ENCODE measurements around the gene SSTR4.

SSTR4 gene

DNA sequence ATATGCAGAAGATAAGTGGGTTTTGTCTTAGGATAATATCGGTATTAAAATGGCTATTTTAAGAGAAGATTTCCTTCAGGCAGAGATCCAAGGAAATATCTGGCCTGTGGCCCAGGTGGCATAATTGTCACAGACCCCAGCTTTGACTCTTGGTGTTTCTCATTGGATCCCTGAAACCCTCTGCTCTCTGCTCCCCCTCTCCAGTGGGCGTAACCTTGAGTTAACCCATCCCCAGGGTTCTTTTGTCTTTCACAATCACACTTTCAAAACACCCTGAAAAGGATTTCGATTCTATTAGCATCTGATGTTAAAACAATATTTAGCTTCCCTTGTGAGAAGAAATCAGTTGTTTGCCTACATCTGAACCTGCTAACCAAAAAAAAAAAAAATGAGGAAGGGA, 7.2 kb downstream of the SSTR4 start:
- no peak for DNase-seq (ENCODE audit: low read depth in 3 of 3)

DNA sequence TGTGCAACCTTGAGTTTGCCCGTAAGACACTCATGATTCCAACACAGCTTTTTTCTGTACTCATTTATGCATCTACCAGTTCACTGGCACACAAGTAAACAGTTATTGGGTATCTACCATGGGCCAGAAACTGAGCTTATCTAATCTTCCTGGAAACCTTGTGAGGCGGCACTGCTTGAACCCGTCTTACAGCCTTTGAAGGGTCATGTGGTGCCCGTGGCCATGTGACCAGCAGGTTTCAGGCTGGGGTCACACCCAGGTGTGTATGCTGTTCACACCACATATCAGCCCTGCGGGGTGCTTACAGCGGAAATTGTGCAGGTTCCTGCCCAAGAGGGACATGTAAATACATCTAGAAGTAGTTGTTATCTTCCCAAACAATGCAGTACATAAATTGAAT, 8.3 kb downstream of the SSTR4 start:
- DNase-seq (ENCODE audit: low read depth in 3 of 3): no peak

DNA sequence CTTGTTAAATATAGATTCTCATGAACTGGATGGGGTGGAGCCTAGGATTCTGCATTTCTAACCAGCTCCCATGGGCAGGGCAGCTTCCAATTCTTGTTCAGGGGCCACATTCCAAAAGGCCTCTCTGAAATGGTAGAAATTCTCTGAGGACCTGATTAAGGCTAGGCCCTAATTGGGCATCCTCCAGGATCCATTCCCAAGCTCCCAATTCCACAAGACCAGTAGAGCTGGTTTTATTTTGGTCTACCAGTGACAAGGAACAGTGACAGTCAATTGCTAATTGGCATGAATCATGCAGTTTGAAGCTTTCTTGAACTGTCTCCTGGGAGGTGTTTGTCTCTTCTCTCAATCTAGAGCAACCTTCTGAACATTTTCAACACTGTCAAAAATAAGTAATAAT, 11.3 kb downstream of the SSTR4 start:
- DNase-seq (ENCODE audit: low read depth in 3 of 3): no peak

DNA sequence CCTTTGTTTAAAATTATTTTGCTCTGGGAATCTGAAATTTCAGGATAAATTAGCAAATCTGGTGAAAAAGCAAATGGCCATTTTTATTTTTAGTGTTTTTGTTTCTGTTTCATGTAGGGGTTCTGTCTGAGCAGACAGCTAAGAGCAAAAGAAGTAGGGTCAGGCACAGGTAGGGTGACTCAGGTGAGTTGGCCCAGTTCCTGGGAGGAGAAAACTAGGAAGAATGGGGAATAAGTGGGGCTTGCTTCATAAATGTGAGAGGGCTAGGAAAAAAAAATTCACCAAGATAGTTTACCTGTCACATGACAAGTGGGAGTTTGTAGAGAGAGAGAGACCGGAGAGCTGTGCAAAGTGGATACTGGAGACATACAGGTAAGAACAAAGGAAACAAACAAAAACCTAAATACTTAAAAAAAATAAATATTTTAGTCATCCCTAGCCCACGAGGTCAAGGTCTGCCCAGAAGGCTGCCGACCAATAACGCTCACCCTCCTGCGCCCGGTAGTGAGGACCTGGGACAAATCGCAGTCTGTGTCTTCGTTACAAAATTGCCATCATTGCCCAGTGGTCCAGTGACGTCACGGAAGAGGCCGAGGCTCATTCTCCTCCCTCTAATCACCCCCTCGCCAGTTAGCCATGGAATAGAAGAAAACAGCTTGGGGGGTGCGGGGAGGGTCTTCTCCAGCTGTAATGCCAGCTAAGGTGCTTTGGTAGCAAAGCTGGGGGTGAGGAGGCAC, 12.1 kb downstream of the SSTR4 start:
- DNase-seq (ENCODE audit: low read depth in 3 of 3): no peak

DNA sequence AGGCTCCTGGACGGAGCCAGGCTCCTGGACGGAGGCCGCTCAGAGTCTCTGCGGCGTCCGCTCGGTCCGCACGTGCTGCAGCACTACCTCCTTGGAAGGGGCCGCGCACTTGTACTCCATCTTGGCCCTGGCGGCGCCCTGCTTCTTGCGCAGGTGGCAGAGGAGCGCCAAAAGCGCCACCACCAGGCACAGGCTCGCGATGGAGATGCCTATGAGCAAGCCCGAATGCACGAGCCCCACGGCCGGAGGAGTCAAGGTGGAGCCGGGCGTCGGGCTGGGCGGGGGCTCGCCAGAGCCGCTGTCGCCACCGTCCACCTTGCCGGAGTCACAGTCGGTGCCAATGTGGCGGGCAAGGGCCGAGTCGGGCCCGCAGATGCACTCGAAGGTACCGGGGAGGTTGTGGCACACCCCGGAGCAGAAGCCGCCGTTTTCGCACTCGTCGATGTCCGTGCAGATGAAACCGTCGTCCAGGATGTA, 12.7 kb downstream of the SSTR4 start:
- no peak for DNase-seq (ENCODE audit: low read depth in 3 of 3)

DNA sequence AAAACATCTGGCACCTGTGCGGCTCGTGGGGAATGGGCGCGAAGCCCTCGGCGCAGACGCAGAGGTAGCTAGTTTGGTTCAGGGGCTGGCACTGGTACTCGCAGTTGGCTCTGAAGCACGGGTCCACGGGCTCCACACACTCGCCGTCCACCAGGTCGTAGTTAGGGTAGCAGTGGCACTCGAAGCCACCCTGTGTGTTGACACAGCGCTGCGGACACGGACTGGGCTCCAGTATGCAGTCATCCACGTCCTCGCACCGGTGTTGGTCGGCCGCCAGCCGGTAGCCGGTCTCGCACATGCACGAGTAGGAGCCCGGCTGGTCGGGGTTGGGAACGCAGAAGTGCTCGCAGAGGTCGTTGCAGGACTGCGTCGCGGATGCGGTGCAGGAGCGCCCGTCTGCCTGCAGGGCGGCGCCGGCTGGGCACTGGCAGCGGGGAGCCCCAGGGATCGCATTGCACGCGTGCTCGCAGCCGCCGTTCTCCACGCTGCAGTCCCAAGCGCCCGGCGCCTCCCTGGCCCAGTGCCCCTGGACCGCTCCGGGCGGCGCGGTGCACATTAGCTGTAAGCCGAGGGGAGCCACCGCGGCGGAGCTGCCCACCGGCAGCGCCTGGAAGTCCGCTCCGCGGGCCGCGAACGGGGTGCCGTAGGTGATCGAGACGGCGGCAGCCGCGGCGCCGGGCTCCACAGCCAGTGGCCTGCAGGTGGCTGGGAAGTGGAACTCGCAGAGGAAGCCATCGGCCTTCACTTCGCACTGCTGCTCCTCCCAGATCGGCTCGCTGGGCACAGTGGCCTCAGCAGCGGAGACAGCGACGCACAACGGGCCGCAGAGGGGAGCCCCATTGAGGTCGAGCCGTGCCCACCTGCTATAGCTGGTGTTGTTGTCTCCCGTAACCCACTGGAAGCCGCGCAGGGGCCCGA, 13.4 kb downstream of the SSTR4 start:
- DNase-seq (ENCODE audit: low read depth in 3 of 3): peak in 1 of 3 donors; percentile 8

DNA sequence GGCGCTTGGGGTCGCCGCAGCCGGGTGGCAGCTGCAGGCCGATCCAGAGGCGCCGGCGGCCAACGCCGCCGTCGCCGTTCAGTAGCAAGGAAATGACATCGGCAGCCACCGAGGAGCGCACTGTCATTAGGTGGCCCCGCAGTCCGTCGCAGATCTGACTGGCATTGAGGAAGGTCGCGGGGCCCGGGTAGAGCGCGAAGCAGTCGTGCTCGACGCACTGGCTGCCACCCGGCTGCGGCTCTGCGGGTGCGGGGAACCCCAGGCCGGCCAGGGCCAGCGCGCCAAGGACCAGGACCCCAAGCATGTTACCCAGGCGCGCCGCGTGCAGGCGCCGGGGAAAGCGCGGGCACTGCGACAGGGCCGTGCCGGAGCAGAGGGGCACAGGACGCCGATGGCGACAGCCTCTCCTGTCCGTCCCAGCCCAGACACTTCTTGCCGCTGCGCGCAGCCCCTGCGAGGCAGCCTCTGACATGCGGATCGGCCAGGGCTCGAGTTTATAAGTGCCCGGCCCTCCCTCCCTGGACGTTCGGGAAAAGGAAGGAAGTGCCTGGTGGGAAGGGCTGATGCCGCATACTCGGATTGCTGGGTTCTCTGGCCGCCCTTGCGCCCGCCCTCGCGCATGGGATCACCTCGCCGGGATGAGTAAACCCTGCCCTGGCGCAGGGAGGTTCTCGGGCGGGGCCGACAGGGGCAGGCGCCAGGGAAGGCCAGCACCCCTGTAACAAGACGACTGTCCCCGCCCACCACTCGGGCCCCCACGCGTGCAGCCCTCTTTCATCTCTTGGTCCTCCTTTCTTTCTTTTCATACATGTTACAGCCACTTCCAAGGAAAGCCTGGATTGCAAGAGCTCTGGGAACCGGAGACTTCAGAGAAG, 14.3 kb downstream of the SSTR4 start, which contains the start of gene THBD:
Gene THBD (minus strand): TSS at position 472 of the 875 bp plus-strand sequence. CDS start 168 bp downstream, at position 304.
- DNase-seq (ENCODE audit: low read depth in 3 of 3): no peak

DNA sequence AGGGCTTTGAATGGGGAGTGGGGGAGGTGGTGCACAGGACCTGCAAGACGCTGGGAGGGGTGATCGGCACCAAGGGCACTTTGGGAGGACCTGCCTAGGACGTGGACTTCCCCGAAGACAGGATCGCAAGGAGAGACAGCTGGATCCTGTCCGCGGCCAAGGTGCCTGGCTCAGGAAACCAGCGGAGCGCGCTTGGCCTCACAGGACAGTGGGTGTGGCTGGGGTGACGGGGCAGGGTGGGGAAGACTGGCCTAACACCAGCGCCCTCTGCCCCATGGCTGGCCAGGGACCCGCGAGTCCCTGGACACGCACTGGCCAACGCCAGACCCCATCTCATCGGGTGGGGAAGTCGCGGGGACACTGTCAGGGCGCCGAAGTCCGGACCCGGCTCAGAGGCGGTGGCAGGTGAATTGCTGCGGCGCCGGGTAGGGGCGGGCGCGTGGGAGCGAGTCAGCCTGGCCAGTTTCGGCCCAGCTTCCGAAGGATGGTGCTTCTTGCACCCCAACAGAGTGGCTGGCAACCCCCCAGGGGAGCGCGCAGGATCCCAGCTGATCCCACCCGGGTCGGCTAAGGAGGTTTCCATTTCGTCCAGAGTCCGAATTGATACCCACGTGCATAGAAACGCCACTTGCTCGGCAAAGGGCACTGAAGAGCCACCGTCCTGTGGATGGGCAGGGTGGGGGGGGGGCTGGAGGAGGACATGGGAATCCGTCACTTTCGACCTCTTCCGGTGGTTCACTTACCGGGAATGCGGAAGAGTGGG, 15.1 kb downstream of the SSTR4 start:
- DNase-seq (ENCODE audit: low read depth in 3 of 3): no peak

DNA sequence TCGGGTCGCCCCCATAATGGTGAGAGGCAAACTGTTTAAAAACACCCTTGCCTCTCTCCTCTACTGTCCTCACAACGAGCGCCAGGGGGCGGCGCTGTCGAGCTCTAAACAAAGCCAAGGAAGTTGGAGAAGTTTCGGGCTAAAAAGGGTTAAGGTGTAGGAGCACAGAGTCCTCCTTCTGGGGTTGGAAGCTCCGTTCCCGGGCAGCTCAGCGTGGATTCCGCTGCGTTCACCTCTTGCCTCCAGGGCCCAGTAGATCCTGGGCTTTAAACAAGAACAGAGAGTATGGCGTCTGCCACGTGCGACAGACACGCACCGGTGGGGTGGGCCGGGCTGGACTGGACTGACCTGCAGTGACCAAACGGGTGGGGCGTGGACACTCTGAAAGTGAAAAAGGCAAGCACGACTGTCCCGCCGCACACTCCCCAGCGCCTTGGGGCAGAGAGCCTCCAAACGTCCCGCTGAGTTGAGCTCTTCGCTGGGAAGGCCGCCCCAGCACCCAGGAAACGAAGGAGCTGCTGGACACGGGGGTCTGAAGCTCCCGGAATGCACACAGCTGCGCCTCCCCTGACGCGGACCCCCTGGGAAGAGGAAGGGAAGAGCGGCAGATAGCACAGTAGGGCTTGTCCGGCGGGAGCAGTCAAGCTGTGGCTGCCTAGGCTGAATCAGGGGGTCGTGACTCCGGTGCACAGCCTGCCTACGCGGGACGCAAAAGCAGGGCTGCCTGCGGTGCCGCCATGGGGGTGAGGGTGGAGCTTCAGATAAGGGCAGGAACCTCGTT, 15.9 kb downstream of the SSTR4 start:
- peak in 2 of 3 donors; percentile 17 to 33 for DNase-seq (ENCODE audit: low read depth in 3 of 3)

DNA sequence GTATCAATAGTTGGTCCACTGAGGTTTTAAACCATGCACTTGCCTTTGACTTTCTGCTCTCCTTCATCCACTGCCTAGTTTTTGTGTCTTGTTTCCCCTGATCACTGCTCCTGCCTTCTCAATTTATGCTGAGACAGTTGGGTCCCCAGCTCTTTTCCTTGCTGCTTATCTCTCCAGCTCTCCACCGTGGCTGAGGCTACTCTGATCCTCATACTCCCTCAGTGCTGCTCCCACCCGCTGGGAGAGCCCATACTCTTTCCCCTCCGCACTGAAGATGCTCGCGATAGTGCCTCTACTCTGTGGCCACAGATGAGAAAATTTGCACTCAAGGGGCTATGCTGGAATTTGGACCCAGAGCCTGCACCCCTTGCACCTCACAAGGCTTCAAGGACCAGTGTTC, 17.8 kb downstream of the SSTR4 start:
- DNase-seq (ENCODE audit: low read depth in 3 of 3): no peak

DNA sequence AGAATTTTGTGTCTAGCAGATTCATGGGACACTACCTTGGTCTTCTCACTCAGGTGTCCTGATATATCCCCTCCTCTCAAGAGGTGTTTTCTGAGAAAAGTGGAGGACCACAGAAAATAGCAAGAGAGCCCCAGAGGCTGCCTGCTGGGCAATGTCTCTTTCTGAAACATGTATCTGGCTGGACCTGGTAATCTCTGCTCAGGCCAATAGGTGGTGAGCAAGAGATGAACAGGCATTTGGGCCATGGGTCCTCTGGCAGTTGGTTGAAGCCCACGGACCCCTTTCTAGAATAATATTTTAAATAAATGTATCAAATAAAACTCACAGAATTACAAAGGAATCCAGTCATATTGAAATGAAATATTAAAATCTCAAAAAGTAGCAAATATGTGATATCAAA, 23.1 kb downstream of the SSTR4 start:
- no peak for DNase-seq (ENCODE audit: low read depth in 3 of 3)

DNA sequence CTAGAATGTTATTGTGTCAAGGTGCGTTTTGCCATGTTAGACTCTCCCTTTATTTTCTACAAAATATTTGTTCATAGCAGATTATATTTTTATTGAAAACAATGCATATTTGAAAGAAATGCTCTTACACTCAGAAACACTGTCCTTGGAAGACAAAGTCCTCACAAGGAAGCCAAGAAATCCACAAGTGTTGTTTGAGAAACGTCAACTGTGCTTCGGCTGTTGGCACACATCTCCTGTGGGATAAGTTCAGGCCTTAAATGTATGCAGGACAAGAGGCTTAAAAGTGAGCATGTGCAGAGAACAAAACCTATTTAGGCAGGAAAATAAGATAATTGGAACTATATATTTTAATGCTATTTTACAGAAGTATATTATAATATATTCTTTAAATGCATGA, 23.9 kb downstream of the SSTR4 start:
- DNase-seq (ENCODE audit: low read depth in 3 of 3): no peak

DNA sequence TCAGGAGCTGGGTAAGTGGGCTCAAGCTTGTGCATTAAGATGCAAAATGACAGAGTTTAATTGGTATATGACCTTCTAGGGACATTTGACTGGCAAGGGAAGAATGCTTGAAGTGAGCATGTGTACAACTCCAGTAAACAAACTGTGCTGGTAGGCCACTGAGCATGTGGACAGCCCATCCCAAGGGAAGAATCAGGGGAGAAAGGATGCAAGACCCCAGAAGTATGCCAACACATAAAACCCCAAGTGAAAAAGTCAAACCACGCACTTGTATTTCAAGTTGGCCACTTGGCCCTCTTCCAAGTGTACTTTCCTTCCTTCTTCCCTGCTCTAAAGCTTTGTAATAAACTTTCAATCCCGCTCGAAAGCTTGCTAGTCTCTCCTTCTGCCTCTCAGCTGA, 24.7 kb downstream of the SSTR4 start:
- no peak for DNase-seq (ENCODE audit: low read depth in 3 of 3)

DNA sequence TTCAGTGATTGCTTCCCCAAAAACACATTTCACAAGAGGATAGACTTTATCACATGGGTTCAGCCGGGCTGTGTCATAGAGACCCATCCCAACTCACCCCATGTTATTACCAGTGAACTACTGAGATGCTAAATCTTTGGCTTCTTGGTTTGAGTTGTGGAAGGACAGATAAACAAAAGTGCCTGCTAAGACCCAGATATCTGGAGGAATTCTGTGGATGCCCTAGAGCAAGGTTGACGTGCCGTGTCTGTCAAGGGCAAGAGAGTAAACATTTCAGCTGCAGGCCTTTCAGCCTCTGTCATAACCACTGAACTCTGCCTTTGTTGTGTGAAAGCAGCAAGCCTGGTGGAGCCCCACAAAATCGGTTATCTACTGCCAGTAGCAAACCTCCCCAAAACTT, 25.5 kb downstream of the SSTR4 start:
- DNase-seq (ENCODE audit: low read depth in 3 of 3): no peak

DNA sequence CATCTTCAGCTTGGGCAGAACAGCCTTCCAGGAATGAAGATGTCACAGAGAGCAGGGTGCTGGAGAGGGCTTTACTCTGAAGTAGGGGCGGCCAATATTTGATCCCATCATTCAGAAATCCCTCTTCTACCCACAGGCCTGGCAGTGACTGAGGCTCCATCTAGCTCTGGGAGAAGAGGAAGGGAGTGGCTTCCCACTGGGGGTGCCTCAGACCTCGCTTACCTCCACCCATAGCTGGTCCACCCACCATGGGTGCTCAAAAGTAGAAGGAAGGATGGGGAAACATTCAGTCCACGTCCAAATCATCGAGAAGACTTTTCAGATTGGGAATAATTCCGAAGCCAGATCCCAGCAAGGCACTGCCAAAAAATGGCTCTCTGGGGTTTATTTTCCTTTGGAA, 26.1 kb downstream of the SSTR4 start:
- no peak for DNase-seq (ENCODE audit: low read depth in 3 of 3)

DNA sequence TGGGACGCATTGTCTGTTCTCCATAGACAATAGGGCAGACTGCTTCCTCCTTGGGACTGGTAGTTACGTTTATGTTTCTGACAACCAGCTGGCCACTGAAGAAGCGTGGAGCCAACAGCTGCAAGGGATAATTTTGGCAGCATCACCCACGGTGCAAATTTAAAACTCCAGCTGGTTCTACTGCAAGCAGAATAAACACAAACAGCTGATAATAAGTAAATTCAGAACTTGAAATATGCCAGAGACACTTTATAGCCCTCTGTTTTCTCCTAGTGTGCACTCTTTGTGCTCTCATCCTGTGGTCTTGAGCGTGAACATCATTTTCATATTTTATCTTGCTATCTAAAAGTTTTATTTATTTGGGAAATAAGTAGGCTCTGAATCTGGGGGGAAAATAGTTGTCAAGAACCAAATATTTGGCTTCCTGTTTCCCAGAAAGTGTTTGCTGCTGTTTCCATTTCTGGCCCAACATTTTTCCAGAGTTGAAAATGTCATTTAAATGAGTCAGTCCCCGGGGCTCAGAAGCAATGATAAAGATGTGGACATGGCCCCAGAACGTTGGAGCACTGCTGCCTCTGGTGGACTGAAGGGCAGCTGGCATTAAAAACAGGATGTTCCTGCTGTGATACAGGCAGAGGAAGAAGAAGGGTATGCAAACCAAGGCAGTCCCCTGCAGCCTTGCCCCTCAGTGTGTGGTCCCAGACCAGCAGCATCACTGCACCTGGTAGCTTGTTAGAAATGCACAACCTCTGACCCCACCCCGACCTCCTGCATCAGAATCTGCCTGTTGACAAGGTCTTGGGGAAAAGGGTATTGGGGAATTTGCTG, 26.8 kb downstream of the SSTR4 start:
- DNase-seq (ENCODE audit: low read depth in 3 of 3): no peak

DNA sequence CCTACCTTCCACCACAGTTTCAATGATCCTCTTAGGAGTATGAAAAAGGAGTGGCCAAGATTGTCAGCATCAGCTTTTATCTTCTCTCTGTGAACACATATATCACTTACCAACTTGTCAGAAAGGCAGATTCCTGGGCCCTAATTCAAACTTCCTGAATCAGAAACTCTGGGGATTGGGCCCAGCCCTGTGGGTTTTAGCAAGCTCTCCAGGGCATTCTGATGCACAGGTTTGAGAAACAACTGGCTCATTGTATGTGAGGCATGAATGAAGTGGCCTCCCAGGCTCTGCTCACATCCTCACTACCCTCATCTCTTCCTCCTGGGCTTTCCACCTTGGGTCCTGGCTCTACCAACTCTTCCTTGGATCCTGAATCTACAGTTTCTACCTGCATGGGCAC, 27.5 kb downstream of the SSTR4 start:
- DNase-seq (ENCODE audit: low read depth in 3 of 3): no peak

DNA sequence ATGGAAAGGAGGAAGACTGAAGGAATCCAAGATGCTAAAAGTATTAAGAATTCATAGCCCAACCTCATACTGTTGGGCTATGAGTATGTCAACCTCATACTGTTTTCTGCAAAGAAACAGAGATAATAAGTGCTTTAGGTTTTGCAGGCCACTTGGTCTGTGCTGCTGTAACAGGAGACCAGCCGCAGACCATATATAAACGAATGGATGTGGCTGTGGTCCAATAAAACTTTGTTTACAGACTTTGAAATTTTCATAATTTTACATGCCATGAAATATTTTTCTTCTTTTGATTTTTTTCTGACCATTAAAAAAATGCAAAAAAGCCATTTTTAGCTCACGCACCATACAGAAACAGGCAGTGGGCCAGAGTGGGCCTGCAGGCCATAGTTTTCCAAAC, 28.1 kb downstream of the SSTR4 start:
- DNase-seq (ENCODE audit: low read depth in 3 of 3): no peak

DNA sequence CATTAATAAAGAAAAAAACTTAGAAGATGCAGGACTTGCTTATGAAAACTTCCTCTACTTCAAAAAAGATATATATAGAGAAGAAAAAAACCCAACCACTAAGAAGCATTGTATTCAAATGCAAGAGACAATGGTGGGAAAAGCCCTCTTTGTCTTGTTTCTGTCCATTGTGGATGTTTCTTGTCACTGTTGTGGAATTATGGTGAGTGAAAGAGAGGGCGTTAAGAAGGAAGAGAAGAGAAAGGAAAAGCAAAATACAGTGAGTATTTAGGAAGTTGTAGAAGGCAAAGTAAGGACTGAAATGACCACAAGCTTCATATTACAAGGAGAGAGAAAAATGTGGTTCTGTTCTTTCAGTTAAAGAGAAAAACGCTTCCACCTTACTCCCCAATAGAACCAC, 28.5 kb downstream of the SSTR4 start:
- no peak for DNase-seq (ENCODE audit: low read depth in 3 of 3)
